Inflammatory macrophage treated with lipopolysaccharide for 1 hour (primary cell): ENCODE measurements around the gene GHDC.
"Not testable (repeated sequence)": the region's sequence is repeated elsewhere in the genome, so short reads cannot be mapped to it uniquely, and the experiment has no call there.

Experiments
- DNase-seq, 2 donors: peaks; one replicate each; pipeline ENCODE4 v3.0.0-alpha.2; 2020 to 2022

GHDC gene

GRCh38 chr17:42193969-42194899 is at the start of gene GHDC:
TSS of gene GHDC (minus strand) at chr17:42194494. CDS start at chr17:42193581, 913 bp downstream.
- peak; percentile 76 to 87 for DNase-seq

- DNase-seq = no peak
Observed at GRCh38 chr17:42243493-42243982, 49.2 kb upstream of the GHDC start.

GRCh38 chr17:42241871-42242270 is 47.6 kb upstream of the GHDC start:
- no peak for DNase-seq

- DNase-seq = not testable (repeated sequence)
Observed at GRCh38 chr17:42240863-42241262, 46.6 kb upstream of the GHDC start.

GRCh38 chr17:42240201-42240600 is 45.9 kb upstream of the GHDC start:
- DNase-seq = no peak

GRCh38 chr17:42239576-42239975 is 45.3 kb upstream of the GHDC start:
- not testable (repeated sequence) for DNase-seq

- no peak for DNase-seq
Observed at GRCh38 chr17:42236760-42237159, 42.5 kb upstream of the GHDC start.

GRCh38 chr17:42233994-42234393 is 39.7 kb upstream of the GHDC start:
- no peak for DNase-seq

GRCh38 chr17:42233156-42233555 is 38.9 kb upstream of the GHDC start:
- no peak for DNase-seq

- no peak for DNase-seq
Observed at GRCh38 chr17:42230225-42230624, 35.9 kb upstream of the GHDC start.

- no peak for DNase-seq
Observed at GRCh38 chr17:42227849-42228700, 33.8 kb upstream of the GHDC start.

- peak; percentile 34 to 44 for DNase-seq
Observed at GRCh38 chr17:42225646-42226045, 31.4 kb upstream of the GHDC start.

- DNase-seq = no peak
Observed at GRCh38 chr17:42224651-42225050, 30.4 kb upstream of the GHDC start.

- DNase-seq = peak; percentile 53 to 74
Observed at GRCh38 chr17:42221886-42222745, 27.8 kb upstream of the GHDC start.

- not testable (repeated sequence) for DNase-seq
Observed at GRCh38 chr17:42219280-42219679, 25.0 kb upstream of the GHDC start.

- no peak for DNase-seq
Observed at GRCh38 chr17:42214156-42214555, 19.9 kb upstream of the GHDC start.

- no peak for DNase-seq
Observed at GRCh38 chr17:42212382-42212781, 18.1 kb upstream of the GHDC start.

- not testable (repeated sequence) for DNase-seq
Observed at GRCh38 chr17:42211921-42212341, 17.6 kb upstream of the GHDC start.

GRCh38 chr17:42210046-42210445 is 15.8 kb upstream of the GHDC start:
- no peak for DNase-seq

- peak; percentile 53 to 55 for DNase-seq
Observed at GRCh38 chr17:42206153-42206612, 11.9 kb upstream of the GHDC start.

GRCh38 chr17:42203354-42203753 is 9.1 kb upstream of the GHDC start:
- no peak for DNase-seq

- no peak for DNase-seq
Observed at GRCh38 chr17:42202696-42203095, 8.4 kb upstream of the GHDC start.
